HepG2 (cell line): ENCODE results near the gene TSEN54. TPM values are rescaled to one million over a fixed set of nuclear protein-coding genes. Genes with fewer than 3 reads are reported as not detected.

ENCODE experiments used
- BCL3 ChIP-seq: sonication (generic); formaldehyde crosslinking; IDR thresholded peaks from 2 replicates; pipeline ENCODE4 v1.5.1; 2020; ENCODE audit warnings: mild to moderate bottlenecking, missing genetic modification reagents, moderate library complexity
- CERS6 ChIP-seq: sonication (generic); formaldehyde crosslinking; IDR thresholded peaks from 2 replicates; pipeline ENCODE4 v1.5.0; 2020; ENCODE audit warnings: missing genetic modification reagents
- ELF3 ChIP-seq: IDR thresholded peaks from 2 replicates; pipeline ENCODE4 v1.6.1; 2016; ENCODE audit warnings: missing genetic modification reagents, missing compliant biosample characterization
- FOXK1 ChIP-seq: sonication (generic); formaldehyde crosslinking; IDR thresholded peaks from 2 replicates; pipeline ENCODE4 v1.4.0; 2020; ENCODE audit warnings: low read depth, missing genetic modification reagents, borderline replicate concordance
- GLI4 ChIP-seq: sonication (generic); formaldehyde crosslinking; IDR thresholded peaks from 2 replicates; pipeline ENCODE4 v1.5.1; 2020; ENCODE audit warnings: missing genetic modification reagents, mild to moderate bottlenecking, moderate library complexity, borderline replicate concordance
- HNRNPK ChIP-seq: fragments of 200-400 bp; formaldehyde crosslinking; IDR thresholded peaks from 2 replicates; pipeline ENCODE4 v1.6.1; 2018; ENCODE audit warnings: low read length, low read depth, moderate library complexity, mild to moderate bottlenecking; ENCODE audit not compliant: poor library complexity, severe bottlenecking
- JUND ChIP-seq: sonication (generic); formaldehyde crosslinking; IDR thresholded peaks from 2 replicates; pipeline ENCODE4 v1.8.0; 2022; ENCODE audit warnings: mild to moderate bottlenecking, missing genetic modification reagents
- LBX2 ChIP-seq: sonication (generic); formaldehyde crosslinking; IDR thresholded peaks from 2 replicates; pipeline ENCODE4 v1.5.0; 2020; ENCODE audit warnings: missing genetic modification reagents, mild to moderate bottlenecking, borderline replicate concordance
- MED1 ChIP-seq: sonication (generic); formaldehyde crosslinking; IDR thresholded peaks from 2 replicates; pipeline ENCODE4 v1.4.0; 2020; ENCODE audit warnings: missing genetic modification reagents
- NAIF1 ChIP-seq: sonication (generic); formaldehyde crosslinking; IDR thresholded peaks from 2 replicates; pipeline ENCODE4 v1.5.0; 2020; ENCODE audit warnings: mild to moderate bottlenecking, missing genetic modification reagents, borderline replicate concordance
- PATZ1 ChIP-seq: sonication (generic); formaldehyde crosslinking; IDR thresholded peaks from 2 replicates; pipeline ENCODE4 v1.4.0; 2020; ENCODE audit warnings: missing genetic modification reagents
- PHB2 ChIP-seq: fragments of 450-650 bp; IDR thresholded peaks from 2 replicates; pipeline ENCODE4 v1.6.1; 2018; ENCODE audit not compliant: partially characterized antibody
- RBAK ChIP-seq: sonication (generic); formaldehyde crosslinking; IDR thresholded peaks from 2 replicates; pipeline ENCODE4 v1.5.1; 2020; ENCODE audit warnings: mild to moderate bottlenecking, missing genetic modification reagents
- SMAD3 ChIP-seq: sonication (generic); formaldehyde crosslinking; IDR thresholded peaks from 2 replicates; pipeline ENCODE4 v1.4.0; 2020; ENCODE audit warnings: missing genetic modification reagents
- SNAPC2 ChIP-seq: sonication (generic); formaldehyde crosslinking; IDR thresholded peaks from 2 replicates; pipeline ENCODE4 v1.8.1; 2022; ENCODE audit warnings: mild to moderate bottlenecking, missing genetic modification reagents
- TSC22D2 ChIP-seq: sonication (generic); formaldehyde crosslinking; IDR thresholded peaks from 2 replicates; pipeline ENCODE4 v1.5.1; 2020; ENCODE audit warnings: missing genetic modification reagents, mild to moderate bottlenecking, borderline replicate concordance
- ZBTB39 ChIP-seq: sonication (generic); formaldehyde crosslinking; IDR thresholded peaks from 2 replicates; pipeline ENCODE4 v1.5.0; 2020; ENCODE audit warnings: missing genetic modification reagents
- ZFY ChIP-seq: sonication (generic); formaldehyde crosslinking; IDR thresholded peaks from 2 replicates; pipeline ENCODE4 v1.4.0; 2020; ENCODE audit warnings: missing genetic modification reagents
- ZNF101 ChIP-seq: sonication (generic); formaldehyde crosslinking; IDR thresholded peaks from 2 replicates; pipeline ENCODE4 v1.4.0; 2020; ENCODE audit warnings: mild to moderate bottlenecking, low read depth, missing genetic modification reagents, borderline replicate concordance
- ZNF160 ChIP-seq: sonication (generic); formaldehyde crosslinking; IDR thresholded peaks from 2 replicates; pipeline ENCODE4 v1.8.0; 2022; ENCODE audit warnings: mild to moderate bottlenecking, inconsistent platforms, missing genetic modification reagents
- ZNF737 ChIP-seq: sonication (generic); formaldehyde crosslinking; IDR thresholded peaks from 2 replicates; pipeline ENCODE4 v1.5.0; 2020; ENCODE audit warnings: missing genetic modification reagents, mild to moderate bottlenecking, borderline replicate concordance
- ZNF761 ChIP-seq: sonication (generic); formaldehyde crosslinking; conservative IDR thresholded peaks from 2 replicates; pipeline ENCODE4 v1.4.0; 2020; ENCODE audit warnings: mild to moderate bottlenecking, missing genetic modification reagents
- ZNF777 ChIP-seq: sonication (generic); formaldehyde crosslinking; IDR thresholded peaks from 2 replicates; pipeline ENCODE4 v1.4.0; 2020; ENCODE audit warnings: missing genetic modification reagents
- polyA plus RNA-seq, 8 experiments: library from polyadenylated mRNA; depleted of rRNA in 3 of 8; stranded (reverse) in 7 of 8; unstranded in 1 of 8; fragments of >200 nt; fragmentation: Illumina TruSeq in 4 of 8; extraction: Trizol in 4 of 8; gene quantifications; 2 replicates each; pipeline versions ENCODE4 v1.2.1 to v1.2.3, GENCODE V29; 2011 to 2016; ENCODE audit warnings: low read depth in 4 of 8, missing spikeins in 1 of 8, mixed read lengths in 1 of 8; ENCODE audit not compliant: insufficient read depth in 1 of 8
- total RNA-seq, 5 experiments: library from RNA; depleted of rRNA; stranded (reverse); fragments of >200 nt; fragmentation: Illumina TruSeq; extraction: Trizol; gene quantifications; 2 replicates each; pipeline ENCODE4 v1.2.3, GENCODE V29; 2016; ENCODE audit warnings: low read depth in 1 of 5

Gene TSEN54
- total and polyA plus RNA-seq, 2 of the 13 experiments (the other 11 are each of a cell fraction or from before 2014, with no cell fraction given): 62.9 to 63.3 TPM

GRCh38 chr17:75525806-75526554, 9.7 kb downstream of the TSEN54 start (continued):
- TF ChIP-seq ZBTB39 (CRISPR knock-in tag) (no peak), GLI4 (peak; percentile 69; the same call in 1 of the 2 replicates), PATZ1 (CRISPR knock-in tag) (peak; percentile 47; the same call in 1 of the 2 replicates), SMAD3 (CRISPR knock-in tag) (peak; percentile 28; the same call in 1 of the 2 replicates), ZNF101 (CRISPR knock-in tag) (no peak), ZNF777 (CRISPR knock-in tag) (peak; percentile 45), RBAK (no peak), LBX2 (CRISPR knock-in tag) (0 out of 2 replicates have a peak, but pooled peaks have one; percentile 60), ZNF761 (CRISPR knock-in tag) (0 out of 2 replicates have a peak, but pooled peaks have one; percentile 10), FOXK1 (no peak), CERS6 (CRISPR knock-in tag) (no peak; the same call in 1 of the 2 replicates), SNAPC2 (CRISPR knock-in tag) (0 out of 2 replicates have a peak, but pooled peaks have one; percentile 13), MED1 (CRISPR knock-in tag) (peak; percentile 18; the same call in 1 of the 2 replicates), NAIF1 (CRISPR knock-in tag) (0 out of 2 replicates have a peak, but pooled peaks have one; percentile 42), JUND (CRISPR knock-in tag) (no peak), ZNF160 (CRISPR knock-in tag) (peak; percentile 34; the same call in 1 of the 2 replicates), TSC22D2 (no peak; the same call in 1 of the 2 replicates), ZNF737 (CRISPR knock-in tag) (no peak), HNRNPK (no peak), ELF3 (no peak), PHB2 (no peak), BCL3 (CRISPR knock-in tag) (peak; percentile 64), ZFY (CRISPR knock-in tag) (peak; percentile 76)
